Left colon (tissue), 2 donors: ENCODE results near the gene RAB24. TPM values are rescaled to one million over a fixed set of nuclear protein-coding genes. Genes with fewer than 3 reads are reported as not detected.
A peak's percentile ranks its signal among the peaks of the same experiment; 100 is the strongest.

ENCODE experiments used
- ATAC-seq: fragments of 200-7000 bp; cut with Tn5 transposase; one replicate; pipeline ENCODE4 v1.9.1; 2020; ENCODE audit warnings: mild to moderate bottlenecking, moderate library complexity
- DNase-seq, 2 donors: peaks; one replicate each; pipeline ENCODE4 v3.0.0-alpha.2; 2020
- intact Hi-C, 2 donors: fragments of 100-400 bp; cut with DNase I in 1 of 2; cut with micrococcal nuclease in 1 of 2; formaldehyde crosslinking; loops; one replicate each; pipeline versions ENCODE4 v1.11.2 to v1.14.0; 2022; cut with DNase I, micrococcal nuclease
- total RNA-seq, 2 donors: library from RNA; stranded (reverse); fragmentation: NEBNext Ultra II Directional; extraction: Animal tissue kit (Norgen Biotek cat#: 25700); gene quantifications; one replicate each; pipeline ENCODE4 v1.2.1, GENCODE V29; 2021
- donor health status: DM: no; HTN: no; CAD: no.
- donor health status: DM: yes; HTN: yes; CAD: no.

The RAB24 gene
- total RNA-seq, 2 donors from 2014 or later = 30.4 to 34.5 TPM

DNA sequence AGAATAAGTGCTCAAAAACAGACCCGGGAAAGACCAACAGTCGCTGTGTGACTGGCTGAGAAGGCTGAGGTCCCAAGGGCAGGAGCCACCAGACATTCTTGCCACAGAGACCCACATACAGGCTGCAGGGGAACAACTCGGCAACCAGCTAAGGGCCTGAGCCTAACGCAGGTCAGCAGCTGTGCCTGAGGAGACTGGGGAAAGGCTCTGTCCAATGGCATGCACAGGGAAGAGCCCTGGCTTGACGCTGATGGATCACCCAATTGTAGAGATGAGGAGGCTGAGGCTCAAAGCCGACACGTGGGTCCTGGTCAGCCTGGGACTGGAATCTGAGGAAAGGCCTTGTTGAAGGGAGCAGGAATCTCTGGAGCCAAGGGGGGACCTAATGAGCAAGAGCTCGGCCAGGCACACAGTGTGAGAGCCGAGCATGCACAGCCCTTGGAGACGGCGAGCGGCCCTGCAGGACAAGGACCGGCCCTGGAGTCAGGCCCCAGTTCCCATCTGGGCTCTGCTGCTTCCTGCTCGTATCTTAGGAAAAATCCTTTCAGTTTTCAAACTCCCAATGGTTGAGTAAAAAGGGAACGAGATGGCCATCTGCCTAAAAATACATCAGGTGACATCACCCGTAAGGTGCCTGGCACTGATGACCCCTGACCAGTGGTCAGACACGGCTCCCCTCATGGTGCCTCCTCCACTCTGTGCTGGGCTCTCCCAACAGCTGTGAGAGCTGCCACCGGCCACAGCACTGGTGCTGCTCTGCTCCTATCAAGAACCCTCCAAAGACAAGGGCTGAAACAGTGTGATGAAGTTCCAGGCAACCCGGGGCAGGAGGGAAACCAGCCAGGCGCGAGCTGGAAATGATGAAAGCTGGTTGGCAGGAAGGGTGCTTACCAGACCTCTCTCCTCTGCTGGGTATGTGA is 31.5 kb upstream of the RAB24 start:
- no peak for ATAC-seq
- no peak for DNase-seq
- intact Hi-C loops = no loop called here

DNA sequence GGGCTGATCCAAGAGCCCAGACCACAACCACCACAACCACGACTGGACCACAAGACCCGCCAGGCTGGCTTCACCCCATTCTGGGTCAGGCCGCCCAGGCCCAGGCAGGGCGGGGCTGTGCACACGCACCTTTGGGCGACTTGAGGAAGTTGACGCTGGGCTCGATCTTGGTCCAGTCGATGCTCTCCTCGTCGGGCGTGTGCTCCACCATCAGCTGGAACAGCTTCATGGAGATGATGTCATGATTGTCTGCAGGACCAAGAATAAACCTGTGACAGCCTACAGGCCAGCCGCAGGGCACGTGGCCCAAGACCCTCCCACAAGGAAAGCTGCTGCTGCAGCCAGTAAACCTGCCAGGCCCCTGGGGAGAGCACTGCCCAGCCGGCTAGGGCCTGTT is 30.6 kb upstream of the RAB24 start:
- DNase-seq (no peak), ATAC-seq (no peak)

GRCh38 chr5:177333420-177334154 is 30.1 kb upstream of the RAB24 start:
- intact Hi-C loops = no loop called here
- DNase-seq = no peak
- ATAC-seq = no peak

More for the DNA sequence above, 30.6 kb upstream of the RAB24 start:
- intact Hi-C loops = no loop called here

- intact Hi-C loops = no loop called here
- no peak for ATAC-seq
- DNase-seq = no peak
Observed at GRCh38 chr5:177332896-177333260, 29.4 kb upstream of the RAB24 start.

DNA sequence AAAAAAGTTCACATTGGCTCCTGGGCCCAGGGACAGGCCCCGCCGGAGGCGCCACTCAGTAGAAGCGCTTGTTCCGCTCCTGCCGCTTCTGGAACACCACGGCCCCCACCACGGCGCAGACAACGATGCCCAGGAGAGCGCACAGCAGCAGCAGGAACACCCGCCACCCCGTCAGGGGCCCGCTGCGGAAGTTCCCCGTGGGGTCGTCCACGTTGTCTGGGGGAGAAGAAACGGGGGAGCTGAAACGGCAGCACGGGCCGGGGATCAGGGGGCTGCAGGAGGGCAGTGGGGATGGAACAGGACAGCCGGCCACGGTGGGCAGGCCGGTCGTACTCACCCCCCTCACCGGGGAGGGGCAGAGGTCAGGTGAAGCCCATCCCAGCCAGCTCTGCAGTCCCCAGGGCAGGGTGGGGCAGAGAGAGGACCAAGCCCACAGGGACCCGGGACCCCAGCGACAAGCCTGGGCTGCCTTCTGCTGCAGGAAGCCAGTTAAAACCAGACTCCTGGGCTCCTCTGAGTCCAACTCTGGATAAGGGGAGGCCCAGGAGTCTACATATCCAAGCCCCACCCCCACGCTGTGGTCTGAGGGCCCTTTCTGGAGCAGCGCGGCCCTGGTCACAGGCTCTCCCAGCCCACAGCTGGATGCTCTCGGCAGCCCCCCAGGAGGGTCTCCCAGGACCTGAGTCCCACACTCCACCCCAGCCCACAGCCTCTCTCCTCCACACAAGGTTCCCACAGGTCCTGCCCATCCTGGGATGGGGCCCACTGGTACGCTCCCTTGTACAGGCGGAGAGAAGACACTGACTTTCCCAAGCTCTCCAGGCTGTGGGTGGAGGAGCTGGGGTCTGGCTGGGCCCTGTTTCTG is 28.7 kb upstream of the RAB24 start:
- ATAC-seq (no peak), DNase-seq (no peak)
- intact Hi-C loops = no loop called here

DNA sequence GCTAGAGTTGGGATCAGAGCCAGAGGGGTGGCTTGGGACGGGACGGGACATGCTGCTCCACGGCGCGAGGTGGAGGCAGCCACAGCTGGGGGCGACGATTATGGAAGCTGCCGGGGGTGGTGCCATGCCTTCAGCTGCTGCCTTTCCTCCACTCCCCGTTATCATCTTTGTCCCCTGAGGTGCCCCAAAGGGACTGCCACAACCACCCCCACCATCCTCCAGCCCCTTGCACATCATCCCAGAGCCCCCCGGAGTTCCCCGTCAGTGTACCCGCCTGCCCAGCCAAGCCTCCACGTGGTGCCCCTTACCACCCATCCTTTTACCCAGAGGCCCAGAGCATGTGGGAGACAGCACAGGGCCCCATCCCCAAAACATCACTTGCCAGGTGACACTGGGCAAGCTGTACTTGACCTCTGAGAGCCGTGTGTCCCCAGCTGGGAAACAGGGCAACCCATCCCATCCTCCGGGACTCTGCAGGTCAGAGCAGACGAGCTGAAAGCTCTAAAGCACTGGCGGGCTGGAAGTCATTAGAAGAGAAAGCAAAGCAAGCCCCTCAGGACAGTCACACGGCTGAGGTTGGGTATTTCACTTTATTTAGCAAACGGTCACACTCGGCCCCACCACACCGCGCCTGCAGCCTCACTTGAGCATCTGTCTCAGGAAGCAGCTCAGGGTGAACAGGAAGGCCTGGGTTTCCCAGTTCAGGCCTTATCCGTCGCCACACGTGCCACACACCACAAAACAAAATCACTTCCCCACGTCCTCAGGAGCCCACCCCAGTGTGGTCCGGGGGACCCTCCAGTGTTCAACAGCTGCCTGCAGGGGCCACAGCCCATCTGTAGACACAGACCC is 27.7 kb upstream of the RAB24 start:
- intact Hi-C loops = no loop called here
- no peak for DNase-seq
- no peak for ATAC-seq

DNA sequence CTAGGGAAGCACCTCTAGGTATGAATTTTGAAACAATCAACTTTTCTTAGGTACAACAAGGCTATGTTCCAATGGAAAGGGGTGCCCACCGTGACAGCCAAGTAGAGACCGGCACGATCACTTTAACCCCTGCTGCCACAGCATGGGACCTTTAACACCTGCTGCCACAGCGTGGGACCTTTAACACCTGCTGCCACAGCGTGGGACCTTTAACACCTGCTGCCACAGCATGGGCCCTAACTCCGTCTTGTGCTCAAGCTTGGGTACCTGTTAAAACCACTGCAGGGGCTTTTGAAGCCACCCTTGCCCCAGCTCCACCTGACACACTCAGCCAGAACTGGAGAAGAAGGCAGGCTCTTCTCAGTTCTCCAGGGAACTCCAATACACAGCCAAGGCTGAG is 26.4 kb upstream of the RAB24 start:
- ATAC-seq (no peak), DNase-seq (no peak)
- intact Hi-C loops = no loop called here

DNA sequence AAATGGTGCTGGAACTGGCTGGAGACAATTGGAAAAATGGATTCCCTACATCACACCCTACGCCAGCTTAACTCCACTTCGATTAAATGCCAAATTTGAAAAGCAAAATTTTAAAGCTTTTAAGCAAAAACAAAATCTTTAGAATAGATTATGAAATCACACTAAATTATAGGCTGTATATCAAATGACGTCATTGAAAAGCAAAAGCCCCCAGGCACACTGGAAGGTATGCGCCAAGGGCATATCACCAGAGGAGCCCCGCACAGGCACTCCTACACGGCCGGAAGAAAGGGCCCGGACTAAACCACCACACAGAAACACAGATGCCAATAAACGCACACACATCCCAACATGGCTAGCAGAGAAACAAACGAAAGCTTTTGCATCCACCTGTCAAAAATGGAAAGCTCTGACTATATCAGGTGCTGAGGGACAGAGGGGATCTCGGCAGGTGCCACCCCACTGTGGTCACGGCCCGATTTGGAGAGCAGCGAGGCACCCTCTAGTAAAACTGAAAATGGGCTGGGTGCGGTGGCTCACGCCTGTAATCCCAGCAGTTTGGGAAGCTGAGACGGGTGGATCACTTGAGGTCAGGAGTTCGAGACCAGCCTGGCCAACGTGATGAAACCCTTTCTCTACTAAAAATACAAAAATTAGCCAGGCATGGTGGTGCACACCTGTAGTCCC is 25.2 kb upstream of the RAB24 start:
- no peak for DNase-seq
- ATAC-seq = no peak
- intact Hi-C loops = no loop called here

DNA sequence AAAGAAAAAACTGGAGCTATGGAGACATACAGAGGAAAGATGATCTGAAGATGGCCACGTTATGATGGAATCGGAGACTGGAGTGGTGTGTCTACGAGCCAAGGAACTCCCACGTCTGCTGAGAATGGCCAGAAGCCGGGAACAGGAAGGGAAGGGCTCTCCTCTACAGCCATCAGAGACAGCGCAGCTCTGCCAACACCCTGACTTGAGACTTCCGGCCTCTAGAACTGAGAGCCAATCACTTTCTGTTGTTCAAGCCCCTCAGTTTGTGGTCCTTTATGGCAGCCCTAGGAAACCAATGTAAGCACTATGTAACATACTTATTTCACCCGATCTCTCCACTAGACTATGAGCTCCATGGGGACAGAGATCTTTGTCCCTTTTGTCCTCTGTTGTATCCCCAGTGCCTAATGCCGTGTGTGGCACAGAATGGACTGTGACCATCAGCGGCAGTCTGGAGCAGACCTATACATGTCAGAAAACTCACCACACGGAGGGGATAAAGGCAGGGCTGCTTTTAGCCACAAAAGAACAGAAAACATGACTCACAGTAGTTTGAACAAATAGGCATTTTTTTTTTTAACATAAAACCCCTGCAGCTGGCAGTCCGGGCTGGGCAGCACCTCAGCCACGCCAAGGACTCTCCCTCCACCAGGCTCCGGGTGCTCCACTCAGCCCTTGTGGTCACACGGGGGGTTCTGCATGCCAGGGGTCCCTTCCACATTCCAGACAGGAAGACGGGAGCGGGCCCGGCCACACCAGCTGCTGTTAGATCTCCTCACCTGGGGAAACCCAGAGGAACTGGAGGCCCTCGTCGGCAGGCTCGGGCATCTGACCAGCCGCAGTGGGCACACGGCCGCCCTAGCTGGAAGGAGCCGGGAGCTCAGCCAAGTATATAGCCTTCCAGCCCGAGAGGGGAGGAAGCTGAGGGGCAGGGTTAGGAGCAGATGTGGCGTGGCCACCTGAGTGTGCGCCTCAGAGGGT is 24.3 kb upstream of the RAB24 start:
- intact Hi-C loops = no loop called here
- DNase-seq (no peak), ATAC-seq (peak; percentile 15)

DNA sequence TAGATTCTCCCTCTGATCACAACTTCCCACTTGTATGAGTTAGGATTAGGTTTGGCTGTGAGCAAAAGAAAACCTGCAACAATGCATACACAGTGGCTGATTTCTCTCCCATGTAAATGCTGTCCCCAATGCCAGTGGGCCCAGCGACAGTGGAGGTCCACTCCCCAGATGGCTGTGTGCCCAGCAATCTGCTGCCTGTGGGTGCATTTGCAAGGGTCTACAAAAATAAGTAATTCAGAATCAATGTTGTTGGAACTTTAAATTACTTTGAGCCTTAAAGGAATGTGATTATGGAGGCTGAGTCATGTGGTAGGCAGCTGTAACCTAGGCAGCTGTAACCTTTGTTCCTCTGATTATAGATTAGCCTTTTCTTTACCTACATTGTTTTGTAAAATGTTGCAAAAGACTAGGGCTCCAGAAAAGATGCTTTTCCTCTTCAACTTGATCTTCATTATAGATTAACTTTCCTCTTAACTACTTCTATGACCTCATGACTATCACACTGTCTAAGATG is 22.4 kb upstream of the RAB24 start:
- no peak for DNase-seq
- intact Hi-C loops = no loop called here
- peak; percentile 80 for ATAC-seq

- DNase-seq (peak in 1 of 2 donors; percentile 27), ATAC-seq (no peak)
- intact Hi-C loops = no loop called here
Observed at GRCh38 chr5:177320879-177321278, 17.4 kb upstream of the RAB24 start.

GRCh38 chr5:177319913-177320588 is 16.5 kb upstream of the RAB24 start:
- DNase-seq = no peak

GRCh38 chr5:177317959-177318377 is 14.4 kb upstream of the RAB24 start:
- peak; percentile 74 to 85 for DNase-seq
- intact Hi-C loops = loop anchor here in 1 of 2 donors (5.0 to 10.0 kb wide), 2 partner anchors 47 to 134 kb away; no protein-coding TSS in a partner anchor
- peak; percentile 69 for ATAC-seq

More at GRCh38 chr5:177319913-177320588, 16.5 kb upstream of the RAB24 start:
- no peak for ATAC-seq
- intact Hi-C loops = loop anchor here in 1 of 2 donors (5.0 to 10.0 kb wide), 2 partner anchors 45 to 132 kb away; no protein-coding TSS in a partner anchor

DNA sequence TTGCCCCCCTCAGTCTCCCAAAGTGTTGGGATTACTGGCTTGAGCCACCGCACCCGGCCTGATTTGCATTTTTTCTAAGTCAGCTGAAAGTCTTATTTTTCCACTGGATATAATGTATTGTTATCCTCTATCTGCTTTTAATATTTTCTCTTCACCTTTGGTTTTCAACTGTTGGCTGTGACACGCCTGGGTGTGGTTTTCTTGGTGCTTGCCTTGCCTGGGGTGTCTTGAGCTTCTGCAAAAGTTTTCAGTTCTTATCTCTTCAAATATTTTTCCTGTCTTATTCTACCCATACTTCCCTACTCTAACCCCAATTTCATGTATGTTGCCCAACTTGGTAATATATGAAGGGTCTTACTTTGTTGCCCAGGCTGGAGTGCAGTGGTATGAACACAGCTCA is 12.5 kb upstream of the RAB24 start:
- intact Hi-C loops = loop anchor here in 1 of 2 donors (5.0 to 10.0 kb wide), 2 partner anchors 49 to 136 kb away; no protein-coding TSS in a partner anchor
- no peak for ATAC-seq

GRCh38 chr5:177315411-177315810 is 11.9 kb upstream of the RAB24 start:
- intact Hi-C loops = loop anchor here in 1 of 2 donors (5.0 to 10.0 kb wide), 2 partner anchors 49 to 137 kb away; no protein-coding TSS in a partner anchor
- DNase-seq (peak in 1 of 2 donors; percentile 19), ATAC-seq (no peak)

More for the DNA sequence above, 12.5 kb upstream of the RAB24 start:
- no peak for DNase-seq
